Measurements from ENCODE around the gene ABCA10. TPM values are rescaled to one million over a fixed set of nuclear protein-coding genes. Genes with fewer than 3 reads are reported as not detected.

Gene ABCA10
- total and polyA plus RNA-seq, 5 experiments from 2014 or later = 3.2 to 5.5 TPM; not detected in 3

DNA sequence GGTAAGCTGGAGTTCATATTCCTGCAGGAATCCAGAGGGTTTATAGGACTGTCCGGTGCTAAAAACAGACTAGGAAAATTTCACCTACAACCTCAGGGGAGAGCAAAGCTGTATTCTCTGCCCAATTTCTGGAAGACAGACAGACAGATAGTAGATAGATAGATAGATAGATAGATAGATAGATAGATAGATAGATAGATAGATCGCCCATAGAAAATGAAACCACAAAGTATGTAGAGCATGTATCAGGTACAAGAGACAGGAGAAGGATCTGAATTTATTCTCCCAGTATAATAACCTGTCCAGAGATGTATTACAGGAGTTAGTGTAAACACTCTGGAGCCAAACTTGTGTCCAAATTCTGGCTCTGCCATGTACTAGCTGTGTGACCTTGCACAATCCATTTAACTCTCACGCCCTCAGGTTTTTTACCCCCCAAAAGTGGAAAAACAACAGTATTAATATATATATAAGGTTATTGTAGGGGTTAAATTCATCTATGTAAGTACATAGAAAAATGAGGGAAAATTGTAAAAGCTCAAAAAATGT is 84.9 kb downstream of the ABCA10 start:
- no peak overlapping the region for H3K4me3 Mint-ChIP-seq
- H3K27ac Mint-ChIP-seq = no peak overlapping the region
- H3K9me3 Mint-ChIP-seq = peaks cover 0 to 2% (median 0%) of the 10 kb centered on the region in 9 donors
- peaks cover 0 to 2% (median 0%) of the 10 kb centered on the region in 4 donors for H3K4me1 Mint-ChIP-seq
- peaks cover 0 to 3% (median 1%) of the 10 kb centered on the region in 3 donors for H3K36me3 Mint-ChIP-seq
- POLR2A ChIA-PET = no interaction called here
- DNase-seq (no peak), ATAC-seq (no peak)
- H3K27me3 Mint-ChIP-seq = peaks cover 2 to 9% (median 6%) of the 10 kb centered on the region in 5 donors

- Mint-ChIP-seq H3K27me3 (peaks cover 2 to 9% (median 6%) of the 10 kb centered on the region in 5 donors), H3K27ac (no peak overlapping the region), H3K9me3 (peaks cover 0 to 2% (median 0%) of the 10 kb centered on the region in 9 donors), H3K36me3 (peaks cover 0 to 3% (median 2%) of the 10 kb centered on the region in 3 donors), H3K4me3 (no peak overlapping the region), H3K4me1 (peaks cover 0 to 2% (median 0%) of the 10 kb centered on the region in 4 donors)
- no peak for ATAC-seq
- DNase-seq = no peak
- POLR2A ChIA-PET = no interaction called here
Observed at GRCh38 chr17:69143151-69143550, 85.5 kb downstream of the ABCA10 start.

DNA sequence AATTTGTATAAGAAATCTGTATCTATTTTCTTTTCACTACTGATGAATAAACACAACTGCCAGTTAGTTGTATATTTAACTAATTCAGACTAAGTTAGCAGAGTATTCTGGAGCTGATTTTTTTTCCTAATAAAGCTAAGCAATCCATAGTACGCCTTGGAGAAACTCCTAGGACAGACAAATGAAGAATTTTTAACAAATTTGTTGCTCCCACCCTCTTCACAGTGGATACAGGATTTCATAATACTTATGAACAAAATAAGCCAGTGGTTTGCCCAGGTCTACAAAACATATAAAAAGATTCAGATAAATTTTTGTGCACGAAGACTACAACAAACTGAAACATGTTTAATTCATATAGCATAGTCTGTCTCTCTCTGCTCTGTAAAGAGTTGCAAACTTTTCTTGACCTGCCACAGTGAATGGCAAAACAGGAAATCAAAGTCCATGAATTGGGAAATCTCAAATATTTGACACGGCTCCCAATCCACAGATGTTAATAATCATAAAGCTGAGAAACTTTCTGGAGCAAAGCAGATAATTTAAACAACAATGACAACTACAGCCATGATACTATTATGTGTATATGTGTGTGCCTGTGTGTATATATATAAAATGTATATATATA is 86.3 kb downstream of the ABCA10 start:
- no peak overlapping the region for H3K4me3 Mint-ChIP-seq
- H3K27me3 Mint-ChIP-seq = peaks cover 2 to 9% (median 6%) of the 10 kb centered on the region in 5 donors
- POLR2A ChIA-PET = no interaction called here
- H3K27ac Mint-ChIP-seq = no peak overlapping the region
- DNase-seq (no peak), ATAC-seq (no peak)
- H3K4me1 Mint-ChIP-seq = peaks cover 0 to 2% (median 0%) of the 10 kb centered on the region in 4 donors
- peaks cover 0 to 4% (median 0%) of the 10 kb centered on the region in 9 donors for H3K9me3 Mint-ChIP-seq
- peaks cover under 1 to 6% (median 1%) of the 10 kb centered on the region in 3 donors for H3K36me3 Mint-ChIP-seq

DNA sequence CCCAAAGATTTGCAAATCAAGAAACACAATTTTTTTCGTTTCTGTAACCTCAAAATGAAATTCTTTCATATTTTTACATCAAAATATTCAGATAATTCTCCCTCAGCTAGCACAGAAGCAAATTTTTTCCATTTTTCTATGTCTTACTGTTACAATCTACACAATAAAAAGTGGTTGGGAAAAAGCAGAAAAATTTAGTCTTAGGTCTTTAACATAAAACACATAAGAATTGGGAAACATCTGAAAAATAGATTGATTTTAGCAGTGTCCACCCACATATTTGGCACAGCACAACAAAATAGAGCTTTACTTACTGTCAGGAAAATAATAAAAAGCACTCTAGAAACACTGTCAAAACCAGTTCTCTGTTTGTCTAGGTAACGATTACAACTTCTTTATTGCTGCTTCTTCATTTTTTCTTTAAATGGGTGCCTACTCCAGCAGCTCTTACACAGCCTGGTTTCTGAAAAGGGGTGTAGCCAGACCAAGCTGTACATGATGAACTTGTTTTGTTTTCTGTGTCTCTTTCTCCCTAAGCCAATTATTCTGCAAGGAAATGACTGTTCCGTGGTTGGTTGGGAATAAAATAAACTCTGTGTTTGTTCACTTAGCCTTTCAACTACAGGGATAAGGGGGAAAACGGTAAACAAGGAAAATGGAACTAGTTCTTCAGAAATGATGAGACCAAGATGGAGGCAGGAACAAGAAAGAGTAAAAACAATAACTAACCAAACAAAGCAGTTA is 87.0 kb downstream of the ABCA10 start, which contains the start of gene ABCA6:
TSS of gene ABCA6 (minus strand) at position 465 of the 744 bp plus-strand sequence. CDS start 1,192 bp downstream, outside the sequence.
- POLR2A ChIA-PET = no interaction called here
- Mint-ChIP-seq H3K4me3 (no peak within 1 kb of the TSS), H3K27me3 (peaks cover 2 to 9% (median 6%) of the 10 kb centered on the region in 5 donors), H3K36me3 (peaks cover 0 to 13% (median 5%) of the 10 kb centered on the region in 3 donors), H3K9me3 (peaks cover 0 to 8% (median 4%) of the 10 kb centered on the region in 9 donors), H3K27ac (peak within 1 kb of the TSS in 1 of 10 donors; percentile 59), H3K4me1 (peaks cover 0 to 2% (median 0%) of the 10 kb centered on the region in 4 donors)
- DNase-seq = no peak
- ATAC-seq = no peak

DNA sequence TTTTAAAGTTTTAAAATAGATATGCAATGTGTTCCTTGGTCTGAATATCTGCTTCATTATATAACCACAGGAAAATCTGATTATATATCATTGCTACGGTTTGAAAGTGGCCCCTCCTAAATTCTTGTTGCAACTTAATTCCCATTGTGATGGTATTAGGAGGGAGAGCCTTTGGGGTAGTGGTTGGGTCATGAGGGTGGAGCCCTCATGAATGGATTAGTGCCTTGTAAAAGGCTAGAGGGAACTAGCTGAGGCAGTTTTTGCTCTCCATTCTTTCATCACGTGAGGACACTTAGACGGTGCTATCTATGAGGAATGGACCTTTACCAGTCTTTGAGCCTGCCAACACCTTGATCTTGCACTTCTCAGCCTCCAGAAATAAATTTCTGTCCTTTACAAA is 94.5 kb downstream of the ABCA10 start:
- H3K27me3 Mint-ChIP-seq = peaks cover 0 to 2% (median 0%) of the 10 kb centered on the region in 5 donors
- H3K4me3 Mint-ChIP-seq = no peak overlapping the region
- no peaks in the 10 kb centered on the region for H3K4me1 Mint-ChIP-seq
- no peak for DNase-seq
- peaks cover 0 to 24% (median 12%) of the 10 kb centered on the region in 3 donors for H3K36me3 Mint-ChIP-seq
- POLR2A ChIA-PET = no interaction called here
- H3K27ac Mint-ChIP-seq = no peak overlapping the region
- H3K9me3 Mint-ChIP-seq = peaks cover 0 to 10% (median 4%) of the 10 kb centered on the region in 9 donors
- ATAC-seq = no peak

GRCh38 chr17:69130627-69131296 is 97.9 kb downstream of the ABCA10 start:
- DNase-seq = no peak
- POLR2A ChIA-PET = no interaction called here
- Mint-ChIP-seq H3K36me3 (peaks cover 0 to 6% (median 5%) of the 10 kb centered on the region in 3 donors), H3K4me3 (no peak overlapping the region), H3K27me3 (no peaks in the 10 kb centered on the region), H3K4me1 (no peaks in the 10 kb centered on the region), H3K27ac (no peak overlapping the region), H3K9me3 (no peaks in the 10 kb centered on the region)
- no peak for ATAC-seq

DNA sequence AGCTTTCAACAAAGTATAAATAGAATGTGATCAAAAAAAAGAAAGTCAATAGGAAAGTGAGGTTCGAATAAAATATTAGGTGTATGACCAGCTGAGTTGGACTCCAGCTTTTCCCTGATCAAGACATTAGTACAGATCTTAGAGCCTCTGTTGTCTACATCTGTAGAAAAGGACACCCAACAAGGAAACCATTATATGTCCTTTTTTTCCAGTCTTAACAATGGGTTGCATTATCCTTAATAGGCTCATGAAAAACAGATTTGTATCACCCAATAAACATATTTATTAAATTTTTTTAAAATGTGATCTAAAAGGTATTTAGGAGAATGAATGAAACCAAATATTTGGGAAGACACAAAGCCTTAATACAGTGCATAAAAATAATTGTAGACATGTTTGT is 105.0 kb downstream of the ABCA10 start:
- Mint-ChIP-seq H3K27ac (no peak overlapping the region), H3K27me3 (peaks cover 0 to 7% (median 0%) of the 10 kb centered on the region in 5 donors), H3K4me3 (no peak overlapping the region), H3K4me1 (peaks cover 0 to under 1% (median 0%) of the 10 kb centered on the region in 4 donors), H3K9me3 (no peaks in the 10 kb centered on the region), H3K36me3 (no peaks in the 10 kb centered on the region)
- ATAC-seq = no peak
- POLR2A ChIA-PET = no interaction called here
- no peak for DNase-seq

DNA sequence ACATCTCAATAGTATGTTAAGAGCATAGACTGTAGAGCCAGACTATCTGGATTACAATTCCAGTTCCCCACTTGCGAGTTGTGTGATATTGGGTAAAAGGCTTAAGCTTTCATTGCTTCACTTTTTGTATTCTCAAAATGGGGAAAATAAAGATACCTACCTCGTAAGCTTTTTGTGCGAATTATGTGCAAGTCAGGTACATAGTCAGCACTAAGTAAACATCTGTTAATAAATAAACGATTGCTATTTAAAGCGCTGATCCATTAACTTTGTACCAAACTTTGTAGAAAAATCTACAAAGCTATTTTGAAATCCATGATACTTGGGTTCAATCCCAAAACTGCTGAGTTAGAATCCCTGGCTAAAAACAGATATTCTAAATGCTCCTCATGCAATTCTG is 106.6 kb downstream of the ABCA10 start:
- H3K27me3 Mint-ChIP-seq = peaks cover 0 to 7% (median 0%) of the 10 kb centered on the region in 5 donors
- no peaks in the 10 kb centered on the region for H3K9me3 Mint-ChIP-seq
- POLR2A ChIA-PET = no interaction called here
- no peak overlapping the region for H3K27ac Mint-ChIP-seq
- DNase-seq (no peak), ATAC-seq (no peak)
- H3K4me3 Mint-ChIP-seq = no peak overlapping the region
- no peaks in the 10 kb centered on the region for H3K36me3 Mint-ChIP-seq
- H3K4me1 Mint-ChIP-seq = peaks cover 0 to 8% (median 0%) of the 10 kb centered on the region in 4 donors

DNA sequence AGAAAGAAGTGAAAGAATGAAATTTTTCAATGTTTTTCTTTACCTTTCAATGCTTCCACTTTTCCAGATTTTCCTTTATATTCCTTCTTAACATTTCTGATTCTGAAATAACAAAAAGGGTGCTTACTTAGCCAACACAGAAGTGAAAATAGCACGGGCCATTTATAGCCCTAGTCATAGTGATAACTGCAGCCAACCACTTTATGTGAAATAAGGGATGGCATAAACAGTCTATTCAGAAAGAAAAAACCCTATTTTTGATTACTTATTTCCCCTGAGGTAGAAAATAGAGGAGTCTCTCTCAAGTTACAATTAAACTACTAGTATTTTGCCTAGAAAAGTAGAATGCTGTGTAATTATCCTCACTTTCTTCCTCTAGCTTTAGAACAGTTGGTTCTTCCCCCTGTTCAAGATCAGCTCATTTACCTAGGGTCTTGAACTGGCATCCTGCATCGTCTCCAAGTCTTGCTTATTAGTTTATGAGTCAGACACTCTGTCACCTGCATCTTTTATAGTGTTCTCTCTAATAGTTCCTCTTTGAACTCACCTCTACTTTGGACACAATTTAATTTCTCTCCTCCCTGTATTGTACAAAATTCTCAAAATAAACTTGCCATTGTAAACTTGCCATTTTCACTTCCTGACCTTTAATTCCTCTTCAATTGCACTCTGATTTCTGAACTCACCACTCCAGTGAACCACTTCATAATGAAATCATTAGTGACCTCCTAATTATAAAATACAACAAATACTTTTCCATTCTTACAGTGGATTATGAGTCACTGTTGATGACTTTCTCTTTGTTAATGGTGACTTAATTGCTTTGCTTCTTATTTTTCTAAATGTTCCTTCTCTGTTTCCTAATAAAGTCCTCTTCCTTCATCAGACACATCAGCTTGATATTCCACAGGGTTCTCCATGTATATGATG is 110.5 kb downstream of the ABCA10 start:
- Mint-ChIP-seq H3K27ac (no peak overlapping the region), H3K9me3 (no peaks in the 10 kb centered on the region), H3K4me3 (no peak overlapping the region), H3K27me3 (peaks cover 0 to 7% (median 0%) of the 10 kb centered on the region in 5 donors), H3K36me3 (peaks cover 0 to 2% (median 0%) of the 10 kb centered on the region in 3 donors), H3K4me1 (peaks cover 0 to 14% (median 0%) of the 10 kb centered on the region in 4 donors)
- DNase-seq = no peak
- POLR2A ChIA-PET = no interaction called here
- ATAC-seq = no peak

DNA sequence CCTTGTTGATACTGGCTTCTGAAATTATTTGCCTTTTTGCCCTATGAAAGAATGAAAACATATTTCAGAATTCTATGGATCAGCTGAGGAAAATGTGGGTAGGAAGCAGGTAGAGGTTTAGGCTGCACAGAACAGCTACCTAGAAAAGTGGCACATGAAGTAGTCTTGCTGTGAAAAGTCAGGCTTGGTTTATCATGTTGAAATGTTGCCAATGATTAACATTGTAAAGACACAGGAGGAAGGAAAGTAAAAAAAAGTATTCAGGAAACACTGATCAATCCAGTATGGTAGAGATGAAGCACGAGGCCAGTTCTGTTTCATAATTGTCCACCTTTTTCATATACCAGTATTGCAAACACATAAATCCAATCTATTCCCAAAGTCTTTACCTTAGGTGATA is 116.8 kb downstream of the ABCA10 start:
- POLR2A ChIA-PET = no interaction called here
- Mint-ChIP-seq H3K27me3 (no peaks in the 10 kb centered on the region), H3K9me3 (no peaks in the 10 kb centered on the region), H3K4me3 (no peak overlapping the region), H3K27ac (no peak overlapping the region), H3K4me1 (peaks cover 0 to 5% (median 0%) of the 10 kb centered on the region in 4 donors), H3K36me3 (peaks cover 0 to 2% (median 0%) of the 10 kb centered on the region in 3 donors)
- ATAC-seq (no peak), DNase-seq (no peak)

GRCh38 chr17:69105907-69106730 is 122.5 kb downstream of the ABCA10 start:
- no peak for ATAC-seq
- DNase-seq = no peak
- POLR2A ChIA-PET = no interaction called here
- Mint-ChIP-seq H3K27ac (no peak overlapping the region), H3K9me3 (no peaks in the 10 kb centered on the region), H3K4me1 (no peaks in the 10 kb centered on the region), H3K36me3 (no peaks in the 10 kb centered on the region), H3K27me3 (peaks cover 0 to 3% (median 0%) of the 10 kb centered on the region in 5 donors), H3K4me3 (no peak overlapping the region)

Measured in naive thymus-derived CD8-positive, alpha-beta T cell (primary cell).